Peyer's patch (tissue), 4 donors: ENCODE data around the gene MAP1A. TPM values are rescaled to one million over a fixed set of nuclear protein-coding genes. Genes with fewer than 3 reads are reported as not detected.

Source experiments
- DNase-seq, 3 donors: peaks; one replicate each; pipeline ENCODE4 v3.0.0-alpha.2; 2017 to 2019
- H3K27ac ChIP-seq, 4 donors: fragments of 200-600 bp; sonication (generic); one replicate each; pipeline ENCODE4 v1.5.1; 2016 to 2019
- H3K27me3 ChIP-seq, 2 donors: fragments of 200-600 bp; sonication (generic); one replicate each; pipeline ENCODE4 v1.5.1; 2019
- H3K36me3 ChIP-seq, 3 donors: fragments of 200-600 bp; sonication (generic); one replicate each; pipeline ENCODE4 v1.5.1; 2016 to 2019
- H3K4me1 ChIP-seq, 4 donors: fragments of 200-600 bp; sonication (generic); one replicate each; pipeline ENCODE4 v1.5.1; 2016 to 2019
- H3K4me3 ChIP-seq, 4 donors: fragments of 200-600 bp; sonication (generic); 1 replicate in 3 of 4; 2 replicates in 1 of 4; pipeline ENCODE4 v1.5.1; 2016 to 2019; ENCODE audit warnings: mild to moderate bottlenecking in 1 of 4
- H3K9me3 ChIP-seq, 4 donors: fragments of 200-600 bp; sonication (generic); one replicate each; pipeline ENCODE4 v1.5.1; 2016 to 2019; ENCODE audit warnings: mild to moderate bottlenecking in 1 of 4
- POLR2A ChIP-seq, 2 donors: fragments of 450-650 bp; IDR thresholded peaks; one replicate each; pipeline ENCODE4 v1.5.1; 2017; ENCODE audit warnings: antibody characterized with exemption in 2 of 2, mild to moderate bottlenecking in 2 of 2, moderate library complexity in 2 of 2
- total RNA-seq, 4 donors: library from RNA; depleted of rRNA; stranded (reverse); fragments of >200 nt; gene quantifications; one replicate each; pipeline ENCODE4 v1.1.0, GENCODE V29; 2016
- TF ChIP-seq, protein P1 (sequence below), 6 experiments: fragments of 450-650 bp in 4 of 6; fragments of 200-600 bp in 2 of 6; sonication (generic) in 1 of 6; IDR thresholded peaks; one replicate each; pipeline ENCODE4 v1.5.1; 2017 to 2019; ENCODE audit warnings: antibody characterized with exemption in 6 of 6, mild to moderate bottlenecking in 3 of 6, moderate library complexity in 1 of 6

MAP1A gene
- total RNA-seq, 4 donors from 2014 or later: 1.2 to 14.9 (median 4.4) TPM

GRCh38 chr15:43523646-43524045, 6.2 kb downstream of the MAP1A start:
- H3K36me3 ChIP-seq: peaks cover 0 to 11% (median 0%) of the 10 kb centered on the region in 3 donors
- no peaks in the 10 kb centered on the region for H3K27me3 ChIP-seq
- H3K4me1 ChIP-seq: peaks cover 0 to 8% (median 0%) of the 10 kb centered on the region in 4 donors
- no peaks in the 10 kb centered on the region for H3K9me3 ChIP-seq
- TF ChIP-seq, protein P1, sequence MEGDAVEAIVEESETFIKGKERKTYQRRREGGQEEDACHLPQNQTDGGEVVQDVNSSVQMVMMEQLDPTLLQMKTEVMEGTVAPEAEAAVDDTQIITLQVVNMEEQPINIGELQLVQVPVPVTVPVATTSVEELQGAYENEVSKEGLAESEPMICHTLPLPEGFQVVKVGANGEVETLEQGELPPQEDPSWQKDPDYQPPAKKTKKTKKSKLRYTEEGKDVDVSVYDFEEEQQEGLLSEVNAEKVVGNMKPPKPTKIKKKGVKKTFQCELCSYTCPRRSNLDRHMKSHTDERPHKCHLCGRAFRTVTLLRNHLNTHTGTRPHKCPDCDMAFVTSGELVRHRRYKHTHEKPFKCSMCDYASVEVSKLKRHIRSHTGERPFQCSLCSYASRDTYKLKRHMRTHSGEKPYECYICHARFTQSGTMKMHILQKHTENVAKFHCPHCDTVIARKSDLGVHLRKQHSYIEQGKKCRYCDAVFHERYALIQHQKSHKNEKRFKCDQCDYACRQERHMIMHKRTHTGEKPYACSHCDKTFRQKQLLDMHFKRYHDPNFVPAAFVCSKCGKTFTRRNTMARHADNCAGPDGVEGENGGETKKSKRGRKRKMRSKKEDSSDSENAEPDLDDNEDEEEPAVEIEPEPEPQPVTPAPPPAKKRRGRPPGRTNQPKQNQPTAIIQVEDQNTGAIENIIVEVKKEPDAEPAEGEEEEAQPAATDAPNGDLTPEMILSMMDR (IDR thresholded peaks at IDR 0.05): no peak
- TF ChIP-seq POLR2A (IDR thresholded peaks at IDR 0.05): no peak
- H3K4me3 ChIP-seq: no peak overlapping the region
- H3K27ac ChIP-seq: no peak overlapping the region
- no peak for DNase-seq

DNA sequence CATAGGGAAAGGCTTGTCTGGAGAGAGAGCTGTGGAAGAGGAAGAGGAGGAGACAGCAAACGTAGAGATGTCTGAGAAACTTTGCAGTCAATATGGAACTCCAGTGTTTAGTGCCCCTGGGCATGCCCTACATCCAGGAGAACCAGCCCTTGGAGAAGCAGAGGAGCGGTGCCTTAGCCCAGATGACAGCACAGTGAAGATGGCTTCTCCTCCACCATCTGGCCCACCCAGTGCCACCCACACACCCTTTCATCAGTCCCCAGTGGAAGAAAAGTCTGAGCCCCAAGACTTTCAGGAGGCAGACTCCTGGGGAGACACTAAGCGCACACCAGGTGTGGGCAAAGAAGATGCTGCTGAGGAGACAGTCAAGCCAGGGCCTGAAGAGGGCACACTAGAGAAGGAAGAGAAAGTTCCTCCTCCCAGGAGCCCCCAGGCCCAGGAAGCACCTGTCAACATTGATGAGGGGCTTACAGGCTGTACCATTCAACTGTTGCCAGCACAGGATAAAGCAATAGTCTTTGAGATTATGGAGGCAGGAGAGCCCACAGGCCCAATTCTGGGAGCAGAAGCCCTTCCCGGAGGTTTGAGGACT, 6.9 kb downstream of the MAP1A start:
- Histone ChIP-seq H3K36me3 (peaks cover 0 to 11% (median 0%) of the 10 kb centered on the region in 3 donors), H3K27me3 (no peaks in the 10 kb centered on the region), H3K4me3 (no peak overlapping the region), H3K27ac (no peak overlapping the region), H3K9me3 (no peaks in the 10 kb centered on the region), H3K4me1 (peaks cover 0 to under 1% (median 0%) of the 10 kb centered on the region in 4 donors)
- DNase-seq: no peak
- TF ChIP-seq, protein P1 (IDR thresholded peaks at IDR 0.05): no peak
- no peak for TF ChIP-seq POLR2A (IDR thresholded peaks at IDR 0.05)

- DNase-seq: no peak
Observed at GRCh38 chr15:43525131-43525530, 7.7 kb downstream of the MAP1A start.

GRCh38 chr15:43526261-43526930, 9.0 kb downstream of the MAP1A start:
- TF ChIP-seq POLR2A (IDR thresholded peaks at IDR 0.05): no peak
- TF ChIP-seq, protein P1 (IDR thresholded peaks at IDR 0.05): no peak
- H3K4me1 ChIP-seq: no peaks in the 10 kb centered on the region
- no peaks in the 10 kb centered on the region for H3K27me3 ChIP-seq
- no peaks in the 10 kb centered on the region for H3K9me3 ChIP-seq
- DNase-seq: no peak
- H3K36me3 ChIP-seq: peaks cover 0 to 10% (median 0%) of the 10 kb centered on the region in 3 donors
- H3K27ac ChIP-seq: no peak overlapping the region
- H3K4me3 ChIP-seq: no peak overlapping the region

More at GRCh38 chr15:43525131-43525530, 7.7 kb downstream of the MAP1A start:
- no peaks in the 10 kb centered on the region for H3K9me3 ChIP-seq
- H3K27me3 ChIP-seq: no peaks in the 10 kb centered on the region
- H3K4me1 ChIP-seq: no peaks in the 10 kb centered on the region
- TF ChIP-seq POLR2A (IDR thresholded peaks at IDR 0.05): no peak
- TF ChIP-seq, protein P1 (IDR thresholded peaks at IDR 0.05): no peak
- no peak overlapping the region for H3K4me3 ChIP-seq
- H3K27ac ChIP-seq: no peak overlapping the region
- peaks cover 0 to 11% (median 0%) of the 10 kb centered on the region in 3 donors for H3K36me3 ChIP-seq

DNA sequence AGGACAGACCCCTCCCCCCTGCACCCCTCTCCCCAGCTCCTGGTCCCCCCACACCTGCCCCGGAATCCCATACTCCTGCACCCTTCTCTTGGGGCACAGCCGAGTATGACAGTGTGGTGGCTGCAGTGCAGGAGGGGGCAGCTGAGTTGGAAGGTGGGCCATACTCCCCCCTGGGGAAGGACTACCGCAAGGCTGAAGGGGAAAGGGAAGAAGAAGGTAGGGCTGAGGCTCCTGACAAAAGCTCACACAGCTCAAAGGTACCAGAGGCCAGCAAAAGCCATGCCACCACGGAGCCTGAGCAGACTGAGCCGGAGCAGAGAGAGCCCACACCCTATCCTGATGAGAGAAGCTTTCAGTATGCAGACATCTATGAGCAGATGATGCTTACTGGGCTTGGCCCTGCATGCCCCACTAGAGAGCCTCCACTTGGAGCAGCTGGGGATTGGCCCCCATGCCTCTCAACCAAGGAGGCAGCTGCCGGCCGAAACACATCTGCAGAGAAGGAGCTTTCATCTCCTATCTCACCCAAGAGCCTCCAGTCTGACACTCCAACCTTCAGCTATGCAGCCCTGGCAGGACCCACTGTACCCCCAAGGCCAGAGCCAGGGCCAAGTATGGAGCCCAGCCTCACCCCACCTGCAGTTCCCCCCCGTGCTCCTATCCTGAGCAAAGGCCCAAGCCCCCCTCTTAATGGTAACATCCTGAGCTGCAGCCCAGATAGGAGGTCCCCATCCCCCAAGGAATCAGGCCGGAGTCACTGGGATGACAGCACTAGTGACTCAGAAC, 9.8 kb downstream of the MAP1A start:
- H3K9me3 ChIP-seq: no peaks in the 10 kb centered on the region
- no peak overlapping the region for H3K4me3 ChIP-seq
- DNase-seq: no peak
- H3K27ac ChIP-seq: no peak overlapping the region
- H3K27me3 ChIP-seq: no peaks in the 10 kb centered on the region
- TF ChIP-seq POLR2A (IDR thresholded peaks at IDR 0.05): no peak
- no peaks in the 10 kb centered on the region for H3K4me1 ChIP-seq
- H3K36me3 ChIP-seq: peaks cover 0 to 2% (median 0%) of the 10 kb centered on the region in 3 donors
